ENCODE measurements around the gene EPHA1.

Gene EPHA1

DNA sequence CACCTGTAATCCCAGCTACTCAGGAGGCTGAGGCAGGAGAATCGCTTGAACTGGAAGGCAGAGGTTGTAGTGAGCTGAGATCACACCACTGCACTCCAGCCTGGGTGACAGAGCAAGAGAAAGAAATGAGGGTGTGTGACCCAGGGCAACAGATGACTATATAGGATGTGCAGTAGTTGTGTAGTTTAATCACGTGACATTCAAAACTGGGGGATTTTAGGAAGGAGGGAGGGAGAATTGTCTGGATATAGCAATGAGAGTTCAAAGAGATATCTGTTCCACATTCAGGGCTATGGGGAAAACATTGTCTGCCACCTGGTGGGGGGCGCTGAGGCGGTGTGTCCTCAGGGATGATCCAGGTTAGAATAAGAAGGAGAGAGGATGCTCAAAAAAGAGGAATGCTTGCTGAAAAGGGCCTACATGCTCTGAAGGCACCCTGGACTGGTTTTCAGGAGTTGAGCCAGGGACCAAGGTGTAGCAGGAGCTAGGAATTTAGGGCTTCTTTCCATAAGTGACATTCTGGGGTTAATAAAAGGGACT is 35.3 kb downstream of the EPHA1 start:
- DNase-seq (ENCODE audit: low spot score) = no peak

GRCh38 chr7:143372070-143372469 is 36.6 kb downstream of the EPHA1 start:
- peak; percentile 53 for DNase-seq (ENCODE audit: low spot score)

DNA sequence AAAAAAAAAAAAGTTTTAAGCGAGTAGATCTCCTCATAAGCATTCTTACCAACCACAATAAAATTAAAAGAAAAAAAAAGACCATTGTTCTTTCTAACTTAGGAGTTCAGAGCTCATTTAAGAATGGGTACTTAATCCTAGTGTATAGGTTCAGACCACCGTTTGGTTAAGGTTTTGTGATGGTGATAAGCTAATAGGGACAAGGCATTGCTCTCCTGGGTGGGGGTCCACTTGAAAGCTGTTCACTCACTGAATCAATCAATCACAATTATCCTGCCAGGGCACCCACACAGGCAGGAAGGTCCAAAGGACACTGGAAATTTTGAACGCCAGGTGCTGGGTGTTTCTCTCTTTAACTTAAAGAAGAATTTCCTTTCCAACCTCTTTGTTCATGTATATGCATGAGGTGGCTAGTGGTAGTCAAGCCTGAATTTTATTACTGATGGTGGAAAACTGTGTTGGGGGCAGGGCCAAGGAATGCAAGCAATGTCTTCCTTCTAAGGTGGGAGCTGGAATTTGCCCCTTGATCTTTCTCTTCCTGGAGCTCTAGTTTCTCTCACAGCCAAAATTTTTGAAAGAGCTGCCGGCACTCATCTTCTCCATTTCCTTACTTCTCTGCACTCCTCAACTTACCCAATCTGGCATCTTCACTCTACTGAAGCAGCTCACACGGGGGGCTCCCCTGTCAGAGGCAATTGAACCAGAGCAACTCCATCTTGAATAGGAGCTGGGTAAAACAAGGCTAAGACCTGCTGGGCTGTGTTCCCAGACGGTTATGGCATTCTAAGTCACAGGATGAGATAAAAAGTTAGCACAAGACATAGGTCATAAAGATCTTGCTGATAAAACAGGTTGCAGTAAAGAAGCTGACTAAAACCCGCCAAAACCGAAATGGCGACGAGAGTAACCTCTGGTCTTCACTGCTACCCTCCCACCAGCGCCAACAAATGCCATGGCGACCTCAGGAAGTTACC is 38.7 kb downstream of the EPHA1 start:
- DNase-seq (ENCODE audit: low spot score) = no peak

DNA sequence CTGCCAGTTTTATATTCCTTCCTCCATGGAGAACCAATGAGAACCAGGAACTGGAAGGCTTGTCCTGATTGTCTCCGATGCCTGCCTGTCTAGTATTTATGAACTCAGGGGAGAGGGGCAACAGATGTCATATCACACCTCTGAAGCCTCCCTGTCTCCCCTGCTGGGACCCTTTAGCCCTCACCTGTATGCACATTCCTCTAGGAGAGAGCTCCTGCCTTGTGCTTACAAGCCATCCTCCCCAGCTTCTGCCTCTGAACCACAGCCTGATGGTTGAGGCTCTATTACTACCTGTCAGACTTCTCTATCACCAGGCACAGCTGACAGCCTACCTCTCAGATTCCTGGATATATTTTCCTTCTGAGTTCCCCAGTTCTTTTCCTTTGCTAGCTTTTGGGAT is 40.3 kb downstream of the EPHA1 start:
- DNase-seq (ENCODE audit: low spot score) = no peak

DNA sequence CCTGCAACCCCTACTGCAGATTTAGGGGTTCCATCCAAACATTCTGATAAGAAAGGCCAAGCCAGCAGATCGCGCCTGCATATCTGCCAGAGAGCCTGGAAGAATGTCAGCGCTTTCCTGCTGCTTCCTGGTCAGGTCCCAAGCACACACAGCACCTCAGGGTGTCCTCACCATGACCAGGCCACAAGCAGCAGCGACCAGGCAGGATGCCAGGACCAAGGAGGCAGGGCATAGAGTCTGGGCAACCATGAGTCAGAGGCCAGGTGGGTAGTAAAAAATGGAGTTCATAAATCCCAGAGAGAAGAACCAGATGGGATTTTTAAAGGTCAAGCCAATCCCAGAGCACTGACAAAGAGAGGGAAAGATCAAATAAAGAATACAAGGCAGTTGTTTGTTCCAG is 40.7 kb downstream of the EPHA1 start:
- no peak for DNase-seq (ENCODE audit: low spot score)

- no peak for DNase-seq (ENCODE audit: low spot score)
Measured at GRCh38 chr7:143363016-143363937, 45.4 kb downstream of the EPHA1 start.

DNA sequence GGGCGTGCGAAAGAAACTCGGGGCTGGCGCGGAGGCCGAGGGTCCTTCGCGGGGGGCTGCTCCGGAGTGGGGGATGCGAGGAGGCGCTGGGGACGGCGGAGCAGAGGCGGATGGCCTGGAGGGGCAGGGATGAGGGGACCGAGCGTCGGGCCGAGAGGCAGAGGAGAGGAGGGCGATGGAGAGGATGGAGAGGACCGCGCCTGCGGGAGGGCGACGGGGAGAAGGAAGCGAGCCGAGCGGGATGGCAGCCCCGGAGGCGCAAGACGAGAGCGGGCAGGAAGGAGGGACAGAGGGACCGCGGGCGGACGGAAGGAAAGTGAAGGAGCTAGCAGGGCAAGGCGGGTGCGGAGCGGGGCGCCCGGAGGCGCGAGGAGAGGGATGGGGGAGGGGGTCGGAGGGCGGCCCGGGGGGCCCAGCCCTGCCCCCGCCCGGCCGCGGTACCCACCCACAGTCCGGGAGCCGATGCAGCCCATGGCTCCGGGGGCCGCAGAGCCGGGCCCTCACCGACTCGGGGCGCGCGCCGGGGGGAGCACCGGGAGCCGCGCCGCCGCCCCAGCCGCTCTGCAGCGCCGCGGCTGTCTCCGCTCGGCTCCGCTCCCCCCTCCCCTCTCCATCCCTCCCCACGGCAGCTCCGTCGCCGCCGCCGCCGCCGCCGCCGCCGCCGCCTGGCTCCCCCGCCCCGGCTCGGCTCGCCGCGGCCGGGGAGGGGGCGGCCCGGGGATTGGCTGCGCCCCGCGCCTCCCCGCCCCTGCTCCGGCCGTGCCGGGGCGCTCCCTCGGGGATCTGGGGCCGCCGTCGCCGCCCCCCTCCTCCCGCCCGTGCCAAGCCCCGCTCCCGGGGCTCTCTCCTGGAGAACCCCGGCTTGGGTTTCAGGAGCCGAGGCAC is 46.3 kb downstream of the EPHA1 start, which contains the start of gene FAM131B:
Gene FAM131B (minus strand): TSS at position 583 of the 885 bp plus-strand sequence. CDS start 110 bp downstream, at position 473.
- DNase-seq (ENCODE audit: low spot score) = no peak

GRCh38 chr7:143361552-143362130 is 47.0 kb downstream of the EPHA1 start:
- DNase-seq (ENCODE audit: low spot score) = no peak

DNA sequence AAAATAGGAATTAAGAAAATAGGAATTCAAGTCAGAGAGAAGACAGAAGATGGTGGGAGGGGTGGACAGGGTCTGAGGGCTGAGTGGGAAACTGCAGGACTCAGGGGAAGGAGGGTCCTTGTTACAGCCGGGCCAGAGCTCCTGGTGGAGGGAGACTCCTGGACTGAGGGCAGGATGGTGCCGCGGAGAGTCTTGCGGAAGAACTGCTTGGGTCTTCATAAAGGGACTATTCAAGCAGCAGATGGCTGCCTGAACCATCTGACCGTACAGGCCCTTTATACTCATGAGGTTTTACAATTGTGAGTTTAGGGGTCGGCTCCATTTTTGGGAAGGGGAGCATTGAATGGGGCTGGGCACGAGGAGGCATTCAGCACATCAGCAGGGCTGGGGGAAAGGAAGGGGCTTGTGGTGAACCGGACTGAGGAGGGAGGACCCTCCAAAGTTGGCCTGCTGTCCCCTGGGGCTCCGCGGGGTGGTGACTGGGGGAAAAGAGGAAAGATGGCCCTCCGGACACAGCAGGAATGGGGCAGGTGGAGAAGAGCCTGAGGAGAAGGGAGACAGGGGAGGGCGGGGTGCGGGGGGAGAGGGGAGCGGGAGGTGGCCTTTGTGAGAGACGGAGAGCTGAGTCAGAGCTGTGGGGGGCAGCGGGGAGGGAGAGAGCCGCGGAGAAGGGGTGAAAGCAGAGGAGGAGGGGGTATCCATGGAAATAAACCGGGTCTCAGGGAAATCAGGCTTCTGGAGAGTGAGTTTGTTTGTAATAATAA is 47.7 kb downstream of the EPHA1 start:
- DNase-seq (ENCODE audit: low spot score) = no peak

DNA sequence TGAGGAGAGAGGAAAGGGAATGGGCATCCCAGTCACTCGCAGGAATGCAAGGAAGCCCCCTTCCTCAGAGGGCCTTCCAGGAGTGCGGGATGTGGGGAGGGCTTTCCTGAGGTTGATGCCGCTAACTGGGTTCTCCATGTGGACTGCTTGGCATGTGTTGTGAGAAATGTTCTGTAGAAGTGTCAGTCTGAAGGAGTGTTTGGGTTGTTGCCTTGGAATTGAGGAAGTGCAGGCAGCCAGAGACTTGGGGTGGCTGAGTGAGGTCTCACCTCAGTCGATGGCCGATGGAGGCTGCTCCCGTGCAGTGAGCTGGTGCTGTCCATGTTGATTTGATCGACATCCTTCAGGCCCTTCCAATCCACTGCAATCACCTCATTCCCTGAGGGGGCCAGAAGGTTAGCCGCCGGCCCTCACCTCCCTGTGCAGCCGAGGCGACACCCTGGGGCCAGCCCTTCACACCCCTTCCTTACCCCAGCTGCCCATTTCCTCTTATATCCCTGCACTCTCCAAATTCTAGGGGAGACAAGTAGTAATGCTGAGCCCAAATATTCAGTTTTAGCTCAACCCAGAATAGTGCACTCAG is 48.8 kb downstream of the EPHA1 start:
- DNase-seq (ENCODE audit: low spot score) = no peak

- DNase-seq (ENCODE audit: low spot score) = no peak
Measured at GRCh38 chr7:143358626-143359025, 50.0 kb downstream of the EPHA1 start.

GRCh38 chr7:143356414-143357050 is 52.1 kb downstream of the EPHA1 start:
- no peak for DNase-seq (ENCODE audit: low spot score)

DNA sequence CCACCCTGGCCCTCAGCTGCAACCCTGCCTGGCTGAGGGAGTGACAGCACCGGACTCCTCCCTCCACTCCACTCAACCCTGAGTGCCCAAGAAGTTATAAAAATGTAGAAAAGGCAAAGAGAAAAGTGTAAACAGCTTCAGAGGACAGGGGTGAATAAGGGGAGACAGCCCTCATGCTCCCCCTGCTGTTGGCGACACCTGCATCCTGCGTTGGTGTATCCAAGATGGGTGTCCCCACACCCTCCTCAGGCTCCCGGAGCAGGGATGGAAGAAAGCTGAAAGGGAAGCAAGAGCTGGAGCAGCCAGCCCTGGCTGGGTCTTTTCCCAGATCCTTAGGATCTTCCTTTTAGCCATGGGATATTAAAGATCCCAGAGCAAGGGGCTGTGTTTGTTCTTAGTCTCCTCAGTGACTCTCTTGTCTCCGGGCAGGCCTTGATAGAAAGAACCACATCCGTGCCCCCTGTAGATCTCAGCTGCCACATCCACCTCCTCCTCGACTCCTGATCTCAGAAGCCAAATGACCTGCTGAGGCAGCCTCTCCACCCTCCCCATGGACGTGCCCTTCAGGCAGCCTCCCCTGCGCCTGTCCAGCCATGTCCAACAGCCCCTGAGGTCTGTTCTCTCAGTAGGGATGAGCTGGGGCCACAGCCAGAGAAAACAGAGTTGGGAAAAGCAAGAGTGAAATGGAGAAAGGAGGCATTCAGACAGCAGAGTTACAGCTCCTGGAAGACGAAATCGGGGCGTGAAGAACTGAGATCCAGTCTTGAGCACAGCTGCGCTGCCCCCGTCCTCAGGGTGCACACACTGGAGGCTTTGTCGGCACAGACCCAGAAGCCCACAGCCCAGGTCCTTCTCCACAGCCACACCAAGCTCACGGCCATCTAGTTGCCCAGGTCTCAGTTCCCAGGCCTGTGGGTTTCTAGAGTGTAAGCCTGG is 52.9 kb downstream of the EPHA1 start:
- no peak for DNase-seq (ENCODE audit: low spot score)

GRCh38 chr7:143354965-143355364 is 53.7 kb downstream of the EPHA1 start:
- no peak for DNase-seq (ENCODE audit: low spot score)

- DNase-seq (ENCODE audit: low spot score) = no peak
Measured at GRCh38 chr7:143354376-143354775, 54.3 kb downstream of the EPHA1 start.

DNA sequence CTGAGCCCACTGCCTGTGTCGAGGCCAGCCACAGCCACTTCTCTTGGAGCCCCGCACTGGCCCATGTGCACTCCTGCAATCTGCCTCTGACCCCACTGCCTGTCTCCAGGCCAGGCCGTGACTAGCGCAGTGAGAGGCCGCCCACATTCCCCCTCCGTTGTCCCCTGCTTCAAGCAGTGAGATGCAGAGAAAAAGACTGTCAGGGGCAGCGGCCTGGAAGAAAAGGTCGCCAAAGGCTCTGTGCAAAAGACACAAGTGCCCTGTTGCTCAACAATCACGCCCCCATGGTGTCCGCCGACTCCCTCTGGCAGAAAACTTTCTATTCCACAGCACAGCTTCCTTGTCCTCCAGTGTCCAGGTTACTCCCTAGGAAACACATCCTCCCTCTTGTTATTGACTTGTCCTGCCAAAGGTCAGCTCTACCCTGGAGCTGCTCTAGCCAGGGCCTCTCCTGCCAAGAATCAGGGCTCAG is 56.1 kb downstream of the EPHA1 start:
- no peak for DNase-seq (ENCODE audit: low spot score)

- no peak for DNase-seq (ENCODE audit: low spot score)
Measured at GRCh38 chr7:143351574-143351973, 57.1 kb downstream of the EPHA1 start.

DNA sequence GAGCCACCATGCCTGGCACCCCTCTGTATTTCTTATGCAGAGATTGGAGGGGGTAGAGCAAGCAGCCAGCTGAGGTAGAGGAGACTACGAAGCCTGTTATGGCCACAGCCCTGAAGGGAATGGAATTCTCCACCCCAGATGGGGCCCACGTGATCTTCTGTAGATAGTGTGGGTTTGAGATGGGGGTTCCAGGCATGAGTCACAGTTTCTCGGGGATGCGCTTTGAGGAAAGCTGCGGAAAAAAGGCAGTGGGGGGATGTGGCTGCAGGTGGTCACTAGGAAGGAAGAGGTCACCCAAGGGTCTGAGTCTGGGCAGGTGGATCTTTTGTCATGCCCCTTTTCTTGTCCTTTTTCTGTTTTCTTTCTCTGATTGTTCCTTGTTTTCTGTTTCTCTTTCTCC is 57.6 kb downstream of the EPHA1 start:
- no peak for DNase-seq (ENCODE audit: low spot score)

Data from kidney capillary endothelial cell (primary cell).